ENCODE results near the gene GPD2.
"Not testable (repeated sequence)": the region's sequence is repeated elsewhere in the genome, so short reads cannot be mapped to it uniquely, and the experiment has no call there.

The GPD2 gene

GRCh38 chr2:156486147-156486546, 50.0 kb downstream of the GPD2 start:
- TF ChIP-seq CTCF (IDR thresholded peaks at IDR 0.05; ENCODE audit: borderline replicate concordance, insufficient read depth, low read depth, low read length): no peak
- H3K4me3 ChIP-seq (ENCODE audit: low read depth, low read length): no peak overlapping the region

GRCh38 chr2:156486614-156487013, 50.4 kb downstream of the GPD2 start:
- TF ChIP-seq CTCF (IDR thresholded peaks at IDR 0.05; ENCODE audit: borderline replicate concordance, insufficient read depth, low read depth, low read length): no peak
- no peak overlapping the region for H3K4me3 ChIP-seq (ENCODE audit: low read depth, low read length)

- H3K4me3 ChIP-seq (ENCODE audit: low read depth, low read length): no peak overlapping the region
- TF ChIP-seq CTCF (IDR thresholded peaks at IDR 0.05; ENCODE audit: borderline replicate concordance, insufficient read depth, low read depth, low read length): no peak
Measured at GRCh38 chr2:156489195-156489594, 53.0 kb downstream of the GPD2 start.

- H3K4me3 ChIP-seq (ENCODE audit: low read depth, low read length): no peak overlapping the region
- no peak for TF ChIP-seq CTCF (IDR thresholded peaks at IDR 0.05; ENCODE audit: borderline replicate concordance, insufficient read depth, low read depth, low read length)
Measured at GRCh38 chr2:156489750-156490465, 53.7 kb downstream of the GPD2 start.

GRCh38 chr2:156490466-156490840, 54.3 kb downstream of the GPD2 start:
- no peak for TF ChIP-seq CTCF (IDR thresholded peaks at IDR 0.05; ENCODE audit: borderline replicate concordance, insufficient read depth, low read depth, low read length)

GRCh38 chr2:156491176-156491575, 55.0 kb downstream of the GPD2 start:
- no peak for TF ChIP-seq CTCF (IDR thresholded peaks at IDR 0.05; ENCODE audit: borderline replicate concordance, insufficient read depth, low read depth, low read length)

More at GRCh38 chr2:156490466-156490840, 54.3 kb downstream of the GPD2 start:
- H3K4me3 ChIP-seq (ENCODE audit: low read depth, low read length): no peak overlapping the region

GRCh38 chr2:156492979-156493378, 56.8 kb downstream of the GPD2 start:
- no peak overlapping the region for H3K4me3 ChIP-seq (ENCODE audit: low read depth, low read length)
- no peak for TF ChIP-seq CTCF (IDR thresholded peaks at IDR 0.05; ENCODE audit: borderline replicate concordance, insufficient read depth, low read depth, low read length)

More at GRCh38 chr2:156491176-156491575, 55.0 kb downstream of the GPD2 start:
- no peak overlapping the region for H3K4me3 ChIP-seq (ENCODE audit: low read depth, low read length)

- not testable (repeated sequence) for H3K4me3 ChIP-seq (ENCODE audit: low read depth, low read length)
Measured at GRCh38 chr2:156495998-156496397, 59.8 kb downstream of the GPD2 start.

Measured in GM12875 (cell line).